Caco-2 (cell line): ENCODE data around the gene ITGB1BP1. TPM values are rescaled to one million over a fixed set of nuclear protein-coding genes. Genes with fewer than 3 reads are reported as not detected.

Experiments
- BruUV-seq: library from RNA; stranded (reverse); fragments of 400-500 nt; replicated peaks from 2 replicates; lab custom pipeline; 2021; lab: Mats Ljungman, UMichigan
- CTCF ChIA-PET: fragments of 300-600 bp; sonication (Branson Sonifier 250); formaldehyde crosslinking; loops from one replicate; lab custom pipeline; 2022; ENCODE audit warnings: antibody characterized with exemption; lab: Charles Lee
- POLR2A ChIA-PET: fragments of 300-600 bp; sonication (Branson Sonifier 250); formaldehyde crosslinking; loops from one replicate; lab custom pipeline; 2022; ENCODE audit warnings: antibody characterized with exemption; lab: Charles Lee
- DNase-seq, 2 experiments: peaks; one replicate each; pipeline versions ENCODE4 v3.0.0 to v3.0.0-alpha.2; 2020 to 2022
- H3K27me3 ChIP-seq: replicated peaks from 2 replicates; pipeline ENCODE4 v1.6.0; 2011; ENCODE audit warnings: low read length; ENCODE audit not compliant: control insufficient read depth, insufficient read depth
- H3K36me3 ChIP-seq: 2 replicates; pipeline ENCODE4 v1.5.1; 2011; ENCODE audit warnings: low read length; ENCODE audit not compliant: control insufficient read depth, insufficient read depth
- H3K4me1 ChIP-seq: fragments of 250-450 bp; sonication (Bioruptor Pico); 2 replicates; pipeline ENCODE4 v1.5.1; 2020; ENCODE audit warnings: mild to moderate bottlenecking
- H3K4me3 ChIP-seq: 2 replicates; pipeline ENCODE4 v1.5.1; 2011; ENCODE audit warnings: low read depth, mild to moderate bottlenecking, control low read depth, low read length
- H3K9me3 ChIP-seq: fragments of 250-450 bp; sonication (Bioruptor Pico); 2 replicates; pipeline ENCODE4 v1.5.1; 2020; ENCODE audit warnings: mild to moderate bottlenecking, moderate library complexity
- H3K27ac Mint-ChIP-seq: one replicate; pipeline ENCODE4 v1.8.0; 2022; ENCODE audit warnings: mixed read lengths; ENCODE audit not compliant: unreplicated experiment
- H3K27me3 Mint-ChIP-seq: one replicate; pipeline ENCODE4 v1.8.0; 2022; ENCODE audit warnings: mixed read lengths; ENCODE audit not compliant: insufficient read depth, unreplicated experiment
- H3K36me3 Mint-ChIP-seq: one replicate; pipeline ENCODE4 v1.8.0; 2022; ENCODE audit warnings: mild to moderate bottlenecking, mixed read lengths; ENCODE audit not compliant: insufficient read depth, unreplicated experiment
- H3K4me1 Mint-ChIP-seq: one replicate; pipeline ENCODE4 v1.8.0; 2022; ENCODE audit warnings: low read depth, mixed read lengths; ENCODE audit not compliant: unreplicated experiment
- H3K4me3 Mint-ChIP-seq: one replicate; pipeline ENCODE4 v1.8.0; 2022; ENCODE audit warnings: mild to moderate bottlenecking, moderate library complexity, mixed read lengths; ENCODE audit not compliant: unreplicated experiment
- H3K9me3 Mint-ChIP-seq: one replicate; pipeline ENCODE4 v1.8.0; 2022; ENCODE audit warnings: mixed read lengths; ENCODE audit not compliant: unreplicated experiment
- intact Hi-C: fragments of 100-400 bp; cut with micrococcal nuclease; formaldehyde crosslinking; loops from one replicate; pipeline ENCODE4 v1.10.0; 2022; ENCODE audit not compliant: unreplicated experiment
- total RNA-seq: library from RNA; stranded (reverse); gene quantifications from 2 replicates; pipeline ENCODE4 v1.2.3, GENCODE V29; 2022
- TF ChIP-seq, protein P1 (sequence below), 2 experiments: fragments of 200-600 bp in 1 of 2; IDR thresholded peaks; 1 replicate in 1 of 2; 2 replicates in 1 of 2; pipeline versions ENCODE4 v1.5.1 to v1.8.0; 2011 to 2022; ENCODE audit warnings: antibody characterized with exemption in 1 of 2, control low read depth in 1 of 2, inconsistent platforms in 1 of 2, low read depth in 1 of 2, low read length in 1 of 2, mild to moderate bottlenecking in 1 of 2, moderate library complexity in 1 of 2; ENCODE audit not compliant: insufficient read depth in 1 of 2, severe bottlenecking in 1 of 2, unreplicated experiment in 1 of 2

Gene ITGB1BP1
- total RNA-seq, 1 experiment from 2014 or later: 82.4 TPM

DNA sequence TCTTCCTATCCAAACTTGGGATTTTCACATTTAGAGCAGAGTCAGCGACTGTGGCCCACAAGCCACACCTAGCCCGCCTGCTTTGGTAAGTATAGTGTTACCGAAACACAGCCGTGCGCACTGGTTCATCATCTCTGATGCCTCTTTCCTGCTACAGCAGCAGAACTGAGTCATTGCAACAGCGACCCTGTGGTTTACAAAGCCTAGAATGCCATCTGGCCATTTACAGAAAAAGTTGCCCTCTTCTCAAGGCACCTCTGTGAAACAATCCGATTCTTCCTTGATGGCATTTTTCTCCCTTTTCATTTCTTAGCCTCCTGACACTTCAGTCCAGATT, 40.3 kb upstream of the ITGB1BP1 start:
- no peaks in the 10 kb centered on the region for H3K4me1 Mint-ChIP-seq
- Histone ChIP-seq H3K36me3 (no peaks in the 10 kb centered on the region; the same call in 1 of the 2 replicates), H3K9me3 (no peaks in the 10 kb centered on the region), H3K4me1 (no peaks in the 10 kb centered on the region), H3K27me3 (no peaks in the 10 kb centered on the region), H3K4me3 (no peak overlapping the region)
- BruUV-seq: no TSS peak
- no peak for DNase-seq
- TF ChIP-seq, protein P1, sequence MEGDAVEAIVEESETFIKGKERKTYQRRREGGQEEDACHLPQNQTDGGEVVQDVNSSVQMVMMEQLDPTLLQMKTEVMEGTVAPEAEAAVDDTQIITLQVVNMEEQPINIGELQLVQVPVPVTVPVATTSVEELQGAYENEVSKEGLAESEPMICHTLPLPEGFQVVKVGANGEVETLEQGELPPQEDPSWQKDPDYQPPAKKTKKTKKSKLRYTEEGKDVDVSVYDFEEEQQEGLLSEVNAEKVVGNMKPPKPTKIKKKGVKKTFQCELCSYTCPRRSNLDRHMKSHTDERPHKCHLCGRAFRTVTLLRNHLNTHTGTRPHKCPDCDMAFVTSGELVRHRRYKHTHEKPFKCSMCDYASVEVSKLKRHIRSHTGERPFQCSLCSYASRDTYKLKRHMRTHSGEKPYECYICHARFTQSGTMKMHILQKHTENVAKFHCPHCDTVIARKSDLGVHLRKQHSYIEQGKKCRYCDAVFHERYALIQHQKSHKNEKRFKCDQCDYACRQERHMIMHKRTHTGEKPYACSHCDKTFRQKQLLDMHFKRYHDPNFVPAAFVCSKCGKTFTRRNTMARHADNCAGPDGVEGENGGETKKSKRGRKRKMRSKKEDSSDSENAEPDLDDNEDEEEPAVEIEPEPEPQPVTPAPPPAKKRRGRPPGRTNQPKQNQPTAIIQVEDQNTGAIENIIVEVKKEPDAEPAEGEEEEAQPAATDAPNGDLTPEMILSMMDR (IDR thresholded peaks at IDR 0.05; ENCODE audit: insufficient read depth in 1 of 2, low read depth in 1 of 2, low read length in 1 of 2, severe bottlenecking in 1 of 2, unreplicated experiment in 1 of 2): no peak
- POLR2A ChIA-PET: no interaction called here
- H3K36me3 Mint-ChIP-seq: peaks cover 43% of the 10 kb centered on the region
- no peak overlapping the region for H3K4me3 Mint-ChIP-seq
- CTCF ChIA-PET: no interaction called here
- no peaks in the 10 kb centered on the region for H3K27me3 Mint-ChIP-seq
- intact Hi-C loops: no loop called here
- H3K27ac Mint-ChIP-seq: no peak overlapping the region
- H3K9me3 Mint-ChIP-seq: no peaks in the 10 kb centered on the region

DNA sequence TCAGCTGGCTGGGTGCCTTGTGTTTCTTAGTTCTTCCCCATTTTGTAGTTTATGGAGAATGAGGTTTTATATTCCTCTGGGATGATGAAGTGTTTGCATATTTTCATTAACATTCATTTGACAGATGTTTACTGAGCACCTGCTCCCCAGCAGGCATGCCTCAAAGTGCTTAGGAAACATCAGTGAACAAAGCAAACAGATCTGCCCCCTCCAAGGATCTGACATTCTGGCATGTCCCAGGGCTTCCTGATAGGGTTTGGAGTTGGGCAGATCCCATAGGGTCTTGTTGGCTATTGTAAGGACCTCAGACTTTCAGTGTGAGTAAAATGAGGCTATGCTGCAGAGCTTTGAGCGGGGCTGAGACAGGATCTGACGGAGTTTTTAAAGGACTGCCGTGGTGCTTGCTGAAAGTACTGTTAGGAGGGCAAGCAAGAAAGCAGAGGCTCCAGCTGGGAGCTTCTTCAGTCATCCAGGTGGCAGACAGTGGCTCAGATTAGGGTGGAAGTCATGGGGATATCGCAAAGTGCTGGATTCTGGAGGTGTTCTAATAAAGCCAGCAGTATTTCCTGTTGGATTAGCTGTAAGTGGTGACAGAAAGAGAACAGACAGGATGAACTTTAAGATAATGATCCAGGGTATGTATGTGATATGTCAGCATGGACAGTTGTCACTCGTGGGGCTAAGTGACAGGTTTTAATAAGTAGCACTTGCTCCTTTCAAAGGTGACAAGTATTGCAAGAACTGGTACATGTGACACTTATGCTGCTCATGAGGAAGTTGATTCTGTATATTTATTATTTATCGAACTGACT, 39.8 kb upstream of the ITGB1BP1 start:
- Histone ChIP-seq H3K36me3 (no peaks in the 10 kb centered on the region; the same call in 1 of the 2 replicates), H3K4me3 (no peak overlapping the region), H3K27me3 (no peaks in the 10 kb centered on the region), H3K9me3 (no peaks in the 10 kb centered on the region), H3K4me1 (no peaks in the 10 kb centered on the region)
- Mint-ChIP-seq H3K4me3 (no peak overlapping the region), H3K4me1 (no peaks in the 10 kb centered on the region), H3K36me3 (peaks cover 47% of the 10 kb centered on the region), H3K27ac (peak overlapping the region; percentile 65), H3K9me3 (no peaks in the 10 kb centered on the region), H3K27me3 (no peaks in the 10 kb centered on the region)
- DNase-seq: no peak
- CTCF ChIA-PET: no interaction called here
- intact Hi-C loops: no loop called here
- POLR2A ChIA-PET: no interaction called here
- TF ChIP-seq, protein P1 (IDR thresholded peaks at IDR 0.05; ENCODE audit: insufficient read depth in 1 of 2, low read depth in 1 of 2, low read length in 1 of 2, severe bottlenecking in 1 of 2, unreplicated experiment in 1 of 2): no peak
- no TSS peak for BruUV-seq

DNA sequence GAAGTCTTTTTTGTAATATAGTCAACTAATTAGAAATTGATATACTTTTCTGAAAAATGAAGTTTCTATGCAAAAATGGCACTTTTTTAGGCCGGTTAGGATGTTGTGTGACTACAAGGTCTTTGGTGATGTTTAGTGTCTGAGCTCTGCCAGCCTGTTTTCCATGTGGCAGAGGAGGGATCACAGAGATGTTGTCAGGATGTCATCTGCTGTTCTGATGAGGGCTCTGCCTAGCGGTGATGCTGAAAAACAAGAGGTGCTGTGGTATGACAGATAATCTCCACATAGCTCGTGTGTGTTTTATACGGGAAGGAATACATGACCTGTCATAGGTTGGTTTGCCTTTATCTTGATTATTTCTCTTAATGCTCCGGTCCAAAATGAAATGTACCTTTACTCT, 39.0 kb upstream of the ITGB1BP1 start:
- H3K4me1 Mint-ChIP-seq: no peaks in the 10 kb centered on the region
- peaks cover 53% of the 10 kb centered on the region for H3K36me3 Mint-ChIP-seq
- ChIA-PET CTCF (no interaction called here), POLR2A (no interaction called here)
- Histone ChIP-seq H3K27me3 (no peaks in the 10 kb centered on the region), H3K9me3 (no peaks in the 10 kb centered on the region), H3K36me3 (no peaks in the 10 kb centered on the region; the same call in 1 of the 2 replicates), H3K4me3 (no peak overlapping the region), H3K4me1 (no peaks in the 10 kb centered on the region)
- TF ChIP-seq, protein P1 (IDR thresholded peaks at IDR 0.05; ENCODE audit: insufficient read depth in 1 of 2, low read depth in 1 of 2, low read length in 1 of 2, severe bottlenecking in 1 of 2, unreplicated experiment in 1 of 2): no peak
- intact Hi-C loops: no loop called here
- H3K9me3 Mint-ChIP-seq: no peaks in the 10 kb centered on the region
- H3K4me3 Mint-ChIP-seq: no peak overlapping the region
- H3K27me3 Mint-ChIP-seq: no peaks in the 10 kb centered on the region
- BruUV-seq: no TSS peak
- DNase-seq: no peak
- no peak overlapping the region for H3K27ac Mint-ChIP-seq
